Islet precursor cell (in vitro differentiated cells): ENCODE results near the gene DNAH3.
A peak's percentile ranks its signal among the peaks of the same experiment; 100 is the strongest.
"Not testable (repeated sequence)": the region's sequence is repeated elsewhere in the genome, so short reads cannot be mapped to it uniquely, and the experiment has no call there.

Experiments used
- DNase-seq: peaks from one replicate; pipeline ENCODE4 v3.0.0-alpha.2; 2018

Gene DNAH3

DNA sequence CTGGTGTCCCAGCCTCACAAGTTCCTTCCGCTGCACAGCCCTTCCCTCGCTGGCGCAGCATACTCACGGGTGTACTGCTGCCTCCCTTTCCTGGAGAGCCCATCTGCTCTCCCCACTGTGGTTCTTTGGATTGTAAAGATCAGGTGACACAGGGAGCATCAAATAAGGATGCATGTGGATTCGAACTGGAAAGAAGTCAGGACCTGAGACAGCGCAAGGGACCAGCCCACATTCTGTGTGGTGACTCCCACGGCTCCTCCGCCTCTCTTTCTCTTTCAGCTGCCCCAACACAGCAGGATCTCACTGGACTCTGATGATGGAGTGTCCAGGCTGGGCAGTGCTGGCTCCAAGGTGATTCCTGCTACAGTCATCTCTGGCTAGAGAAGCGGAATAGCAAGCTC is 15.9 kb upstream of the DNAH3 start:
- no peak for DNase-seq

DNA sequence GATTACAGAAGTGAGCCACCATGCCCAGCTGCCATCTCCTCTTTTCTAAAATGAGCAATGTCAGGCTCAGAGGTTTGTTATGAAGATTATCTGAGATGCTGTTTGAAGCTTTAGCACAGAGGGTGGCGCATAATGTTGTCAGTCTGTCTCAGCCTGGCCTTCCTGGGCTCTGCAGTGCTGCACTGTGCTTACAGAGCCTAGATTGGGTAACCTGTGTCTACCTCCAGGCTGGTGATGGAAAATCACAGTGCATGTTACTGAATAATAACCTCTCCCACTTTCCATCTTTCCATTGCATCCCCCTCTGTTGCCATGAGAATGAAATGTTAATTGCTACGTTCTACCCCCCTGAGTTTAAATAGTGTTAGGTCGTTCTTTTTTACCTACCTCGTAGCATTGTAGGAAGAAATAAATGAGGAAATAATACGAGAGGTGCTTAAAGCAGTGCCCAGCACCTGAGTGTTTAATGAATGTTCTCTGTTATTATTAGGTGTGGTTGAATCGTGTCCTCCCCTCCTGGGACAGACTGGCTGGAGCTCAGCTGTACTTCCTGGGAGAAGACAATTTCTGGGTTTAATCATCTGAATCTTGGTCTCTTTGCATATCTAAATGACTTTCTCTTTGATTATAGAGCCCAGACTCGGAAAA is 14.0 kb upstream of the DNAH3 start:
- DNase-seq: no peak

DNA sequence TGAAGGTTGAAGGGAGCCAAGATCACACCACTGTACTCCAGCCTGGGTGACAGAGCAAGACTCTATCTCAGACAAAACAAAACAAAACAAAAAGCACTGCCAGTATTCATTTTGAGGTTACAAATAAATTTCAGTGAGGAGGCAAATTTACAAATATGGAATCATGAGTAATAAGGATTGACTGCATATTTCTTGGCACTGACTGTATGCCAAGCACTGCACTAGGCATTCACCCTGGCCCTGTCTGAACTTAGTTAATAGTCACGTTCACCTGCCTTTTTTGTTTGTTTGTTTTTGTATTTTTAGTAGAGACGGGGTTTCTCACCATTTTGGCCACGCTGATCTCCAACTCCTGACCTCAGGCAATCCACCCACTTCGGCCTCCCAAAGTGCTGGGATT is 12.9 kb upstream of the DNAH3 start:
- DNase-seq: no peak

DNA sequence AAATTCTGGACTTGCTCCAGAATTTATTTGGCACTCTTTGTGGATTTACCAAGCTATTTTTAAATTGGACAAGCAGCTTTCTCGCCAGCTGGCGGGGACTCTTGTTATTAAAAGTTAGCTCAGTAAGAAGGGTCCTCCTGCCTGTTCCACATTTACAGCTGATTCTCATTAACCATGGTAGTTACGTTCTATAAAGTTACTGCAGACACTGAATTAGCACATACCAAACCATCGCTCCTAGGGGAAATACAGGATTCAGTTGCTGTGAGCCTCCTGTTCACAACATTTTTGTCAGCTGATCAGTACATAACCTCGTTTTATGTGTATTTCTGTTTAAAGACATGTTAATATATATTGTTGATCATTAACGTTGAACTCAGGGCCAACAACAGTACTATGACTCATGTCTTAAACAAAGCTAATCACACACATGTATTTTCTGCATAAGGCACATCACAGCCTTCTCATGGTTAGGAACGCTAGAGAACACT is 12.1 kb upstream of the DNAH3 start:
- DNase-seq: no peak

GRCh38 chr16:21161211-21161610 is 10.6 kb upstream of the DNAH3 start:
- DNase-seq: no peak

- no peak for DNase-seq
Observed at GRCh38 chr16:21160276-21160675, 9.6 kb upstream of the DNAH3 start.

GRCh38 chr16:21159281-21159951 is 8.8 kb upstream of the DNAH3 start:
- DNase-seq: peak; percentile 73

DNA sequence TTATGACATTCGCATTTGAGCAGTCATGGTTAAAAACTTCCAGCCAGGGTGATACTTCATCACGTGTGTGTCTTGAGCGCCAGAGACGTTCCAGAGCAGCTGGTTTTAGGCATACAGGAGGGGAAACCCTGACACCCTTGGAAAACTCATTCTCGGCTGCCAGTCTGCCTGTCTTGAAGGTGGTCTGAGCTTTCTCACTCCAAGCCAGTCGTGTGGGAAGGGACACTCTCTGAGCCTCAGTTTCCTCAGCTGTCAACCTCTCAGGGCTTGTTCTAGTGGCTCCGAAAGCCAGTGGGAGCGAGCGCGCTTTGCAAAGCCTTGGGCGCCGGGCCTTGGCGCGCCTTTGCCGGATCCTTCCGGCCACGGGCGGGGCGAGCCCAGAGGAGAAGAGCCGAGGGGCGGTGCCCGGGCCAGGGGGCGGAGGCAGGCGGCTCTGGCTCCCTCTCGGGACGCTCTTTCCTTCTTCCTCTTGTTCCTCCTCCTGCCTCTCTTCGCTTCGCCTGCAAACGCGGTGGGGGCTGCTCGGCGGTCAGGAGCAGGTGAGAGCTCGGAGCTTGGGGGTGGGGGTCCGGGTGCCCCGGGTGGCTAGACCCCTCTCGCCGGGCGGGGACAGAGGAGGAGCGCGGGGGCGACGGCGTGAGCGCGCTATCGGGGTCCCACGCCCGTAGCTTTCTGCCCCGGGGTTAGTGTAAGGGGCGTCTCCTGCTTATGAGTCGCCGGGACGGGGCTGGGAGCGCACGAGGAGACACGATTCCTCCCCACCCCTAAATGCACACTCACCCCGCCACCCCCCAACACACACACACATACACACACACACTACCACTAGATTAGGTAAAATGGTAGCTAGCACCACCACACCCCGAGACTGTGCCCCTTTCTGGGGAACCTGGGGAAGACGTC is 7.8 kb upstream of the DNAH3 start, which contains the start of gene LDAF1:
LDAF1 (plus strand) TSS at position 467 of the 903 bp plus-strand sequence. CDS start 2,509 bp downstream, outside the sequence.
- peak; percentile 93 for DNase-seq

DNA sequence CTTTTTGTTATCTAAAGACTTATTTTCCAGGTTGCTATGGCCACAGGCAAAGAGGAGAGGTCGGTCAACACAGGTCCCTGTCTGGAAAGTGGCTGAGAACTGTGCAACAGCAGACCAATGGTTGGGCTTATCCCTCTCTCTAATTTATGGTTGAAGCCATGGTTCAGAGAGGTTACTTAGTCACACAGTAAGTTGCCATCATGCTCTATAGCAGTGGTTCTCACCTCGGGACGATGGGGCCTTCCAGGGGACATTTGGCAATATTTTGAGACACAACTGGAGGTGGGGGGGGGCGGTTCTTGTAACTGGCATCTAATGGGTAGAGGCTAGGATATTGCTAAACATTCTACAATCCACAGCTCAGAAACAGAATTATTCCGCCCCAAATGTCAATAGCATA is 7.0 kb upstream of the DNAH3 start:
- no peak for DNase-seq

- DNase-seq: peak; percentile 75
Observed at GRCh38 chr16:21156767-21157467, 6.3 kb upstream of the DNAH3 start.

GRCh38 chr16:21156011-21156410 is 5.4 kb upstream of the DNAH3 start:
- DNase-seq: not testable (repeated sequence)

- DNase-seq: not testable (repeated sequence)
Observed at GRCh38 chr16:21153124-21153729, 2.6 kb upstream of the DNAH3 start.

DNA sequence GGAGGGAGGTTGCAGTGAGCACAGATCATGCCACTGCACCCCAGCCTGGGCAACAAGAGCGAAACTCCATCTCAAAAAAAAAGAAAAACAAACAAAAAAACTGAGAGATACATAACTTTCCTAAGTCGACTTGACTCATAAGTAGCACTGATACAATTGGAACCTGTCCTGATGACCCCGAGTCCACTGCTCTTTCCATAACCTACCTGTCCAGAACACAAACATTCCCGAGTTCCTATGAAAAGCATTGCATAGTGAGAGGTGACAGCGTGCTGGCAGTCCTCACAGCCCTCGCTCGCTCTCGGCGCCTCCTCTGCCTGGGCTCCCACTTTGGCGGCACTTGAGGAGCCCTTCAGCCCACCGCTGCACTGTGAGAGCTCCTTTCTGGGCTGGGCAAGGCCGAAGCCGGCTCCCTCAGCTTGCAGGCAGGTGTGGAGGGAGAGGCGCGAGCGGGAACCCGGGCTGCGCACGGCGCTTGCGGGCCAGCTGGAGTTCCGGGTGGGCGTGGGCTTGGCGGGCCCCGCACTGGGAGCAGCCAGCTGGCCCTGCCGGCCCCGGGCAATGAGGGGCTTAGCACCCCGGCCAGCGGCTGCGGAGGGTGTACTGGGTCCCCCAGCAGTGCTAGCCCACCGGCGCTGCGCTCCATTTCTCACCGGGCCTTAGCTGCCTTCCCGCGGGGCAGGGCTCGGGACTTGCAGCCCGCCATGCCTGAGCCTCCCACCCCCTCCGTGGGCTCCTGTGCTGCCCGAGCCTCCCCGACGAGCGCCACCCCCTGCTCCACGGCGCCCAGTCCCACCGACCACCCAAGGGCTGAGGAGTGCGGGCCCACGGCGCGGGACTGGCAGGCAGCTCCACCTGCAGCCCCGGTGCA is 1.7 kb upstream of the DNAH3 start:
- not testable (repeated sequence) for DNase-seq

DNA sequence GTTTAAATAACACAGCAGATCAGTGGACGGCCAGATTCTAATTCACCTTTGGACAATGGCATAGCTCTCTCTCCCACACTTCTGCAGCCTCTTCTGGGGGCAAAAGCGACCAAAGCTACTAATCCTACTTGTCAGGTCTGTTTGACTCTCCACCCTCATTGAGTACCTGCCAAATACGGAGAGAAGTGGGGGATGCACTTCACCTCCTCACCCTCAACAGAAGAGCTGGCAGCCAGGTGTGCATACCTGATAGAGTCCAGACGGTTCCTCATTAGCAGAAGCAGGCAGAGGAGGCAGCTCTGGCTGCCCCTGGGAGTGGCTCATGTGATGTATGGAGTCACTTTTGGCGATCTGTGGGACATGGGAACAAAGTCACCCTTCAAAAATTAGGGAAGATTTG is 4.9 kb downstream of the DNAH3 start:
- no peak for DNase-seq

DNA sequence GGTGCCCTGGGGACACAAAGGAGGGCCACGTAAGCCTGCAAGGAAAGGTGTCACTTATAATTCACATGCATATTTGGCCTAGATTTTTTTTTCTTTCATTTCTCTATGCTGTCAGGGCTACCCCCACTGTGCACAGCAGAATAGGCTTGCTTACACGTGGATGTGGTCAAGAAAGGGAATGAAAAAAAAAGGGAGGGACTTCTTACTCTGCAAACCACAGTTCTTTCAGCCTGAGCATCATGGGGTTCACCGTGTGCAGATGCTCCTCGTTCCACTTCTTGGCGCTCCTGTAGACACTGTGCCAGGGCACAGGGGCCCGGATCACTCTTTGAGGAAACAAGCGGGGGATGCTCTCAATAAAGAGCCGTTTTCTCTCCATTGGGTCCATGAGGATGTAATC is 16.6 kb downstream of the DNAH3 start:
- DNase-seq: no peak

DNA sequence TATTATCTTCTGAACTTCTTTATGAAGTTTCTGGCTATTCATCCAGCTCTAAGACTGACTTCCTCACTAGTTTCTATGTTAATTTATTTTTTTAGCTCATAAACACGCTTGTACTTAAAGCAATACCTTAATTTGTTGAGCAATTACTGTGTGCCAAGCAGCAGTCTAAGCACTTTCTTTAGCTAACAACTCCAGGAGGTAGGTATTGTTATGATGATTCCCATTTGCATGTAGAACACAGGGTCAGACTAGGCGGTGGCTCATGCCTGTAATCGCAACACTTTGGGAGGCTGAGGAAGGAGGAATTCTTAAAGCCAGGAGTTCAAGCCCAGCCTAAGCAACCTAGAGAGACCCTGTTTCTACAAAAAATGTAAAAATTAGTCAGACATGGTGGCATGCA is 19.8 kb downstream of the DNAH3 start:
- no peak for DNase-seq

DNA sequence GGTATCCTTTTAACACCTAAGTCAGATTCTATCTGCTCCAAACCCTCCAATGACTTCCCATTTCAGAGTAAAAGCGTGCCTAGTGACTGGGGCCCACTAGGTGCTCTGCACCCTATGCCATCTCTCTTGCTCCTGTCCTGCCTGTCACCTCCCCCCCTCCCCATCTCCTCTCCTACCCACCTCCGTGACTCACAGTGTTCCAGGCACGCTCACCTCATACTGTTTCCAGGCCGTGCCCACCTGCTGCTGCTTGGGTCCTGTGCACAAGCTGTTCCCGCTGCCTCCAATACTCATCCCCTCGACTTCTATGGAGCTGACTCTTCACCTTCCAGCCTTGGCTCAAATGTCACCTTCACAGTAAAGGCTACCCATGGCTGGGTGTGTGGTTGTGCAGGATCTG is 21.7 kb downstream of the DNAH3 start:
- DNase-seq: no peak

GRCh38 chr16:21126518-21126917 is 24.1 kb downstream of the DNAH3 start:
- no peak for DNase-seq

- no peak for DNase-seq
Observed at GRCh38 chr16:21125191-21125590, 25.5 kb downstream of the DNAH3 start.

DNA sequence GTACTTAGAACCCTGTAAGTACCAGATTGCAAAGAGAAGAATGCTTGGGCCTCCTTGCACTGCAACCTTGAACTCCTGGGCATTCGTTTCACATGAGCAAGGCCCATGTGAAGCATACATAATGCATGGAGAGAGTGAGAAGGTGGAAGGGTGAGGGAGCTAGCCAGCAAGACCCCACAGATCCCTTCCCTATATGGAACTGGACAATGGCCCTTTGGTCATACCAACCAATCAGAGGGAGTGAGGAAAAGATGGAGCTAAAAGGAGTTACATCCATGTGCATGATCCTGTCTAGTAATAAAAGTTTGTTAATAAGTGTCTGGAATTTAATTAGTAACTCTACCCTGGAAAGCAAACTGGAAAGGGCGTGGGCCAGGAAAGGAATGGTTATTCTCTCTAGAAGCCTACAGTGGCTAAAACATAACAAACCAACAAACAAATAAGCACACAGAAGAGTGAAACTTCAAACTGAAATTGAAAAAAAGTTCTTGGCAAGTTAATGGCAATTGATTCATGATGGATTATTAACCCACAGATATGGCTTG is 29.6 kb downstream of the DNAH3 start:
- no peak for DNase-seq

DNA sequence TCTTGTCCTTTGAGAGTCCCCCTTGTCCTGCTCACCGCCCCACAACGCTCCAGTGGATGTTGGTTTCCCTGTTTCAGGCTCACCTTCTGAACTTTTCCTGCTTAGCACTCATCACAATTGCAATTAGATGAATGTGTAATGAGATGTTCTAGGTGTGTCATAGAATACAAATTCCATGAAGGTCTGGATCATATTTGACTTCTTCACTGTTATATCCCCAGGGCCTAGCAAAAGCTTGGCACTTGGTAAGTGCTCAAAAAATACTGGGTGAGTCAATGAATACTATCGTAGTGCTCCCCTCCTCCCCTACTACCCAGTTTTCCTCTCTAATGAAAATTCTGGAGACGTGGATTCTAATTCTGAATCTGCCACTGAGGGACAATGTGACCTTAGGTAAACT is 33.1 kb downstream of the DNAH3 start:
- no peak for DNase-seq
